Duodenal mucosa (tissue), 2 donors: ENCODE measurements around the gene KCNIP4.
"Not testable (repeated sequence)": the region's sequence is repeated elsewhere in the genome, so short reads cannot be mapped to it uniquely, and the experiment has no call there.

Experiments
- H3K27ac ChIP-seq: one replicate; pipeline ENCODE4 v1.7.0; 2013; ENCODE audit warnings: low read depth, low read length
- H3K27me3 ChIP-seq, 2 donors: one replicate each; pipeline ENCODE4 v1.7.0; 2013; ENCODE audit warnings: low read length in 2 of 2, control low read depth in 1 of 2; ENCODE audit not compliant: insufficient read depth in 2 of 2, control insufficient read depth in 1 of 2
- H3K36me3 ChIP-seq, 2 donors: one replicate each; pipeline ENCODE4 v1.7.0; 2013; ENCODE audit warnings: low read length in 2 of 2, control low read depth in 1 of 2; ENCODE audit not compliant: insufficient read depth in 2 of 2, control insufficient read depth in 1 of 2
- H3K4me1 ChIP-seq, 2 donors: one replicate each; pipeline ENCODE4 v1.7.0; 2013; ENCODE audit warnings: low read length in 2 of 2, control low read depth in 1 of 2; ENCODE audit not compliant: insufficient read depth in 2 of 2, control insufficient read depth in 1 of 2
- H3K4me3 ChIP-seq, 2 donors: one replicate each; pipeline ENCODE4 v1.7.0; 2013; ENCODE audit warnings: low read length in 2 of 2, low read depth in 1 of 2
- H3K9ac ChIP-seq, 2 donors: one replicate each; pipeline ENCODE4 v1.7.0; 2013; ENCODE audit warnings: low read length in 2 of 2, low read depth in 1 of 2
- H3K9me3 ChIP-seq, 2 donors: one replicate each; pipeline ENCODE4 v1.7.0; 2013; ENCODE audit warnings: low read length in 2 of 2, control low read depth in 1 of 2; ENCODE audit not compliant: control insufficient read depth in 1 of 2

Gene KCNIP4

GRCh38 chr4:21374641-21375368, 573.8 kb downstream of the KCNIP4 start:
- Histone ChIP-seq H3K4me1 (no peaks in the 10 kb centered on the region), H3K27me3 (no peaks in the 10 kb centered on the region), H3K9ac (no peak overlapping the region), H3K27ac (no peak overlapping the region), H3K9me3 (peaks cover 0 to 2% of the 10 kb centered on the region in 2 donors), H3K36me3 (no peaks in the 10 kb centered on the region), H3K4me3 (no peak overlapping the region)

GRCh38 chr4:21367567-21367966, 581.0 kb downstream of the KCNIP4 start:
- Histone ChIP-seq H3K9me3 (peaks cover 0 to 4% of the 10 kb centered on the region in 2 donors), H3K4me3 (no peak overlapping the region), H3K27me3 (no peaks in the 10 kb centered on the region), H3K27ac (no peak overlapping the region), H3K9ac (no peak overlapping the region), H3K4me1 (no peaks in the 10 kb centered on the region), H3K36me3 (no peaks in the 10 kb centered on the region)

GRCh38 chr4:21366840-21367239, 581.7 kb downstream of the KCNIP4 start:
- Histone ChIP-seq H3K9me3 (peaks cover 0 to 4% of the 10 kb centered on the region in 2 donors), H3K9ac (no peak overlapping the region), H3K27me3 (no peaks in the 10 kb centered on the region), H3K4me1 (no peaks in the 10 kb centered on the region), H3K36me3 (no peaks in the 10 kb centered on the region), H3K4me3 (no peak overlapping the region), H3K27ac (no peak overlapping the region)

DNA sequence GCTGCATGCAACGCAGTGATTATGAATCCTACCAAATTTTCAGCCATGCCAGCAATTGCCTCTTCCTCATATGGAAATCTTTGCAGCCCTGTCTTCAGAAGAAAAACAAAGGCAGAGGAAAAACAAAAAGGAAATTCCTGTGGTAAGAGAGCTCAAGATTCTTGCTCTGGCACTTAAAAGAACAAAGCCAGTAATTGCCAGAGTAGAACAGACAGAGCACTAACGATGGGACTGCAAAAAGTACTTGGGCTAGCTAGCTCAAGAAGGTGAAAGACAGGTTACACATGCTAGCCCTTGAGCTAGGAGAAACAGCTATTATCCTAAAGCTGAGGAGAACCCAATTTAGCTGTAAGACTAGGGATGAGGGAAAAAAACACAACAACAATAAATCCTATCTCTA, 582.3 kb downstream of the KCNIP4 start:
- no peak overlapping the region for H3K4me3 ChIP-seq
- peaks cover 0 to 4% of the 10 kb centered on the region in 2 donors for H3K9me3 ChIP-seq
- H3K27ac ChIP-seq = no peak overlapping the region
- no peaks in the 10 kb centered on the region for H3K27me3 ChIP-seq
- H3K36me3 ChIP-seq = no peaks in the 10 kb centered on the region
- H3K9ac ChIP-seq = no peak overlapping the region
- H3K4me1 ChIP-seq = no peaks in the 10 kb centered on the region

- H3K27me3 ChIP-seq = no peaks in the 10 kb centered on the region
Measured at GRCh38 chr4:21363701-21364100, 584.9 kb downstream of the KCNIP4 start.

DNA sequence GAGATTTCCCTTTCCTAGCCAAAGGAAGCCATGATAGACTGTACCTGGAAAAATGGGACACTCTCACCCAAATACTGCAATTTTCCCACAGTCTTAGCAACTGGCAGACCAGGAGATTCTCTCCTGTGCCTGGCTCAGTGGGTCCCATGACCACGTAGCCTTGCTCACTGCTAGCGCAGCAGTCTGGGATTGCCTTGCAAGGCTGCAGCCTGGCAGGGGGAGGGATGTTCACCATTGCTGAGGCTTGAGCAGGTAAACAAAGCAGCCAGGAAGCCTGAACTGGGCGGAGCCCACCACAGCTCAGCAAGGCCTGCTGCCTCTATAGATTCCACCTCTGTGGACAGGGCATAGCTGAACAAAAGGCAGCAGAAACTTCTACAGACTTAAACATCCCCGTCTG, 596.2 kb downstream of the KCNIP4 start:
- not testable (repeated sequence) for H3K4me3 ChIP-seq, H3K4me1 ChIP-seq, H3K27me3 ChIP-seq, H3K9ac ChIP-seq, H3K27ac ChIP-seq, H3K36me3 ChIP-seq
- peaks cover 15% of the 10 kb centered on the region in 2 donors for H3K9me3 ChIP-seq

More at GRCh38 chr4:21363701-21364100, 584.9 kb downstream of the KCNIP4 start:
- Histone ChIP-seq H3K36me3 (no peaks in the 10 kb centered on the region), H3K9me3 (peaks cover 0 to under 1% of the 10 kb centered on the region in 2 donors), H3K9ac (no peak overlapping the region), H3K4me3 (no peak overlapping the region), H3K27ac (no peak overlapping the region), H3K4me1 (no peaks in the 10 kb centered on the region)

DNA sequence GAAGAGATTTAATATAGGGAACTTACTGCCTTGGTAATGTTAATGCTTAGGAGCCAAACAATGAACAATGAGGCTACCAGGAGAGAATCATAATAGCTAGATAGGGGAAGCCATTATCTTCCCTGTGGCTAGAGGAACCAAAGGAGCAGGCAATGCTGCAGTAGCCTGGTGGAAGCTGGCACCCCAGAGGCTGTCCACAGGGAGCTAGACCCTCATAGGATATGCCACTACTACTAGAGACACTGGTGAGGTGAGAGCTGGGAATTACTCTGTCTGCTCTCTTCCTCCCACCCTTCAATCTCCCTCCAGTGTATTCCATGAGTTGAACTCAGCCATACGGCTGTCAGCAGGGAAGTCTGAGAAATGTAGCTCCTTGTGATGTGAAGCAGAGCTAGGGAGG, 601.4 kb downstream of the KCNIP4 start:
- Histone ChIP-seq H3K4me1 (no peaks in the 10 kb centered on the region), H3K27ac (no peak overlapping the region), H3K4me3 (no peak overlapping the region), H3K27me3 (no peaks in the 10 kb centered on the region), H3K36me3 (no peaks in the 10 kb centered on the region), H3K9ac (no peak overlapping the region), H3K9me3 (peaks cover 11 to 14% of the 10 kb centered on the region in 2 donors)

- Histone ChIP-seq H3K9ac (no peak overlapping the region), H3K27ac (no peak overlapping the region), H3K4me1 (no peaks in the 10 kb centered on the region), H3K4me3 (no peak overlapping the region), H3K27me3 (no peaks in the 10 kb centered on the region), H3K9me3 (peaks cover 4 to 6% of the 10 kb centered on the region in 2 donors), H3K36me3 (no peaks in the 10 kb centered on the region)
Measured at GRCh38 chr4:21327976-21328700, 620.4 kb downstream of the KCNIP4 start.

- no peaks in the 10 kb centered on the region for H3K27me3 ChIP-seq
- peaks cover 0 to 5% of the 10 kb centered on the region in 2 donors for H3K9me3 ChIP-seq
- H3K9ac ChIP-seq = no peak overlapping the region
- H3K36me3 ChIP-seq = no peaks in the 10 kb centered on the region
- H3K27ac ChIP-seq = no peak overlapping the region
- H3K4me3 ChIP-seq = no peak overlapping the region
- no peaks in the 10 kb centered on the region for H3K4me1 ChIP-seq
Measured at GRCh38 chr4:21320034-21320433, 628.5 kb downstream of the KCNIP4 start.

GRCh38 chr4:21307709-21308108, 640.9 kb downstream of the KCNIP4 start:
- no peak overlapping the region for H3K27ac ChIP-seq
- no peak overlapping the region for H3K4me3 ChIP-seq
- peaks cover 0 to 5% of the 10 kb centered on the region in 2 donors for H3K27me3 ChIP-seq
- H3K4me1 ChIP-seq = no peaks in the 10 kb centered on the region
- H3K9me3 ChIP-seq = peaks cover 0 to 3% of the 10 kb centered on the region in 2 donors
- no peak overlapping the region for H3K9ac ChIP-seq
- H3K36me3 ChIP-seq = no peaks in the 10 kb centered on the region
